HG02678 (cell line): Measurements from ENCODE around the gene SMIM35.
"Not testable (repeated sequence)": the region's sequence is repeated elsewhere in the genome, so short reads cannot be mapped to it uniquely, and the experiment has no call there.

Experiments
- ATAC-seq: cut with Tn5 transposase; IDR thresholded peaks from one replicate; pipeline ENCODE4 v1.9.1; 2021; ENCODE audit warnings: mild to moderate bottlenecking, moderate library complexity; ENCODE audit not compliant: unreplicated experiment

SMIM35 gene

GRCh38 chr11:117992136-117992535 lies 94.6 kb downstream of the SMIM35 start:
- ATAC-seq: no peak

GRCh38 chr11:117989351-117990102 lies 97.2 kb downstream of the SMIM35 start:
- no peak for ATAC-seq

GRCh38 chr11:117986981-117987574 lies 99.7 kb downstream of the SMIM35 start:
- peak; percentile 36 for ATAC-seq

GRCh38 chr11:117985953-117986887 lies 100.5 kb downstream of the SMIM35 start, which contains the start of gene IL10RA:
Gene IL10RA, plus strand, starts transcription at chr11:117986394. Its CDS starts 74 bp downstream, at chr11:117986468.
- ATAC-seq: peak; percentile 88

GRCh38 chr11:117984476-117984875 lies 102.3 kb downstream of the SMIM35 start:
- ATAC-seq: no peak

- no peak for ATAC-seq
These were observed 103.6 kb downstream of the SMIM35 start for GRCh38 chr11:117983163-117983475.

GRCh38 chr11:117980720-117981119 lies 106.0 kb downstream of the SMIM35 start:
- ATAC-seq: no peak

- no peak for ATAC-seq
These were observed 106.5 kb downstream of the SMIM35 start for GRCh38 chr11:117980280-117980679.

- peak; percentile 70 for ATAC-seq
These were observed 107.1 kb downstream of the SMIM35 start for GRCh38 chr11:117979481-117980211.

GRCh38 chr11:117978991-117979390 lies 107.8 kb downstream of the SMIM35 start:
- no peak for ATAC-seq

GRCh38 chr11:117978291-117978910 lies 108.4 kb downstream of the SMIM35 start:
- ATAC-seq: not testable (repeated sequence)

- not testable (repeated sequence) for ATAC-seq
These were observed 109.0 kb downstream of the SMIM35 start for GRCh38 chr11:117977612-117978264.

GRCh38 chr11:117977029-117977428 lies 109.7 kb downstream of the SMIM35 start:
- ATAC-seq: no peak

- no peak for ATAC-seq
These were observed 110.3 kb downstream of the SMIM35 start for GRCh38 chr11:117976445-117976844.

GRCh38 chr11:117973503-117973860 lies 113.3 kb downstream of the SMIM35 start:
- ATAC-seq: no peak

GRCh38 chr11:117972629-117973502 lies 113.9 kb downstream of the SMIM35 start:
- no peak for ATAC-seq

- ATAC-seq: no peak
These were observed 114.7 kb downstream of the SMIM35 start for GRCh38 chr11:117972044-117972443.

- ATAC-seq: no peak
These were observed 116.3 kb downstream of the SMIM35 start for GRCh38 chr11:117970400-117971024.
